ENCODE measurements around the gene PHLPP1. TPM values are rescaled to one million over a fixed set of nuclear protein-coding genes. Genes with fewer than 3 reads are reported as not detected.

PHLPP1 gene
- total RNA-seq, 5 donors from 2014 or later (not counting 1 experiment from before 2014, with no cell fraction given), result 6.9 to 11.5 (median 7.4) TPM

GRCh38 chr18:62683935-62684334 is 31.4 kb upstream of the PHLPP1 start:
- H3K9me3 Mint-ChIP-seq, result peaks cover 6 to 12% (median 8%) of the 10 kb centered on the region in 3 donors
- H3K4me3 ChIP-seq (ENCODE audit: control insufficient read depth in 1 of 2, extremely low read depth in 1 of 2, low read length in 1 of 2), result no peak overlapping the region
- H3K27me3 Mint-ChIP-seq, result peaks cover 0 to 7% of the 10 kb centered on the region in 2 donors
- 91% methylated on average over 4 of the region's 4 CpGs for WGBS (ENCODE audit: insufficient coverage)
- no peak for ATAC-seq (replicated peaks in 1 of 4)
- no peak overlapping the region for H3K27ac ChIP-seq (ENCODE audit: low read length)
- H3K36me3 Mint-ChIP-seq, result no peaks in the 10 kb centered on the region
- no peaks in the 10 kb centered on the region for H3K9me3 ChIP-seq
- ChIA-PET CTCF (interaction anchor here in 1 of 2 donors (0.7 kb wide), 1 partner anchor 1340 kb away, joined by 3 read pairs; no protein-coding TSS in a partner anchor), POLR2A (no interaction called here)
- no peaks in the 10 kb centered on the region for H3K36me3 ChIP-seq (ENCODE audit: control insufficient read depth in 2 of 2, extremely low read depth in 1 of 2, insufficient read depth in 1 of 2, low read length in 1 of 2)
- no peaks in the 10 kb centered on the region for H3K4me1 ChIP-seq (ENCODE audit: control insufficient read depth in 1 of 2, extremely low read depth in 1 of 2, insufficient read depth in 2 of 2, low read length in 2 of 2)
- no peaks in the 10 kb centered on the region for H3K4me1 Mint-ChIP-seq
- no peak overlapping the region for H3K27ac Mint-ChIP-seq
- H3K4me3 Mint-ChIP-seq, result no peak overlapping the region
- no peak for DNase-seq
- H3K27me3 ChIP-seq (replicated peaks in 1 of 2; ENCODE audit: control insufficient read depth in 2 of 2, extremely low read depth in 1 of 2, insufficient read depth in 2 of 2, low read length in 1 of 2), result peaks cover 0 to 5% of the 10 kb centered on the region in 2 experiments

- Histone ChIP-seq H3K9me3 (no peaks in the 10 kb centered on the region), H3K36me3 (ENCODE audit: control insufficient read depth in 2 of 2, extremely low read depth in 1 of 2, insufficient read depth in 1 of 2, low read length in 1 of 2) (no peaks in the 10 kb centered on the region), H3K4me3 (ENCODE audit: control insufficient read depth in 1 of 2, extremely low read depth in 1 of 2, low read length in 1 of 2) (no peak overlapping the region), H3K4me1 (ENCODE audit: control insufficient read depth in 1 of 2, extremely low read depth in 1 of 2, insufficient read depth in 2 of 2, low read length in 2 of 2) (no peaks in the 10 kb centered on the region), H3K27me3 (replicated peaks in 1 of 2; ENCODE audit: control insufficient read depth in 2 of 2, extremely low read depth in 1 of 2, insufficient read depth in 2 of 2, low read length in 1 of 2) (peaks cover 0 to 13% of the 10 kb centered on the region in 2 experiments), H3K27ac (ENCODE audit: low read length) (no peak overlapping the region)
- 92% methylated on average over 5 of the region's 7 CpGs for WGBS (ENCODE audit: insufficient coverage)
- ChIA-PET CTCF (no interaction called here), POLR2A (no interaction called here)
- Mint-ChIP-seq H3K4me1 (no peaks in the 10 kb centered on the region), H3K27me3 (no peaks in the 10 kb centered on the region), H3K36me3 (no peaks in the 10 kb centered on the region), H3K9me3 (peaks cover 14 to 32% (median 22%) of the 10 kb centered on the region in 3 donors), H3K4me3 (no peak overlapping the region), H3K27ac (no peak overlapping the region)
- no peak for ATAC-seq (replicated peaks in 1 of 4)
- DNase-seq, result no peak
These were observed 26.5 kb upstream of the PHLPP1 start for GRCh38 chr18:62688743-62689317.

GRCh38 chr18:62690236-62690815 is 25.0 kb upstream of the PHLPP1 start:
- Mint-ChIP-seq H3K27ac (no peak overlapping the region), H3K27me3 (peaks cover 0 to 3% of the 10 kb centered on the region in 2 donors), H3K4me3 (no peak overlapping the region), H3K4me1 (no peaks in the 10 kb centered on the region), H3K36me3 (no peaks in the 10 kb centered on the region), H3K9me3 (peaks cover 14 to 32% (median 22%) of the 10 kb centered on the region in 3 donors)
- WGBS (ENCODE audit: insufficient coverage), result 81% methylated on average over 6 of the region's 6 CpGs
- Histone ChIP-seq H3K4me3 (ENCODE audit: control insufficient read depth in 1 of 2, extremely low read depth in 1 of 2, low read length in 1 of 2) (no peak overlapping the region), H3K36me3 (ENCODE audit: control insufficient read depth in 2 of 2, extremely low read depth in 1 of 2, insufficient read depth in 1 of 2, low read length in 1 of 2) (no peaks in the 10 kb centered on the region), H3K27me3 (replicated peaks in 1 of 2; ENCODE audit: control insufficient read depth in 2 of 2, extremely low read depth in 1 of 2, insufficient read depth in 2 of 2, low read length in 1 of 2) (peaks cover 0 to 15% of the 10 kb centered on the region in 2 experiments), H3K4me1 (ENCODE audit: control insufficient read depth in 1 of 2, extremely low read depth in 1 of 2, insufficient read depth in 2 of 2, low read length in 2 of 2) (no peaks in the 10 kb centered on the region), H3K9me3 (no peaks in the 10 kb centered on the region), H3K27ac (ENCODE audit: low read length) (no peak overlapping the region)
- ChIA-PET CTCF (interaction anchor here in 1 of 2 donors (1.0 kb wide), 1 partner anchor 25 kb away, joined by 3 read pairs; the partner anchor contains the start of gene PHLPP1), POLR2A (interaction anchor here (0.5 to 0.6 kb wide), 2 partner anchors 9 to 192 kb away, joined by 3 to 4 read pairs; no protein-coding TSS in a partner anchor)
- ATAC-seq (replicated peaks in 1 of 4) (no peak), DNase-seq (no peak)

GRCh38 chr18:62693659-62694058 is 21.7 kb upstream of the PHLPP1 start:
- no peak overlapping the region for H3K27ac ChIP-seq (ENCODE audit: low read length)
- ChIA-PET CTCF (interaction anchor here in 1 of 2 donors (0.5 kb wide), 1 partner anchor 106 kb away, joined by 7 read pairs; no protein-coding TSS in a partner anchor), POLR2A (no interaction called here)
- H3K4me1 ChIP-seq (ENCODE audit: control insufficient read depth in 1 of 2, extremely low read depth in 1 of 2, insufficient read depth in 2 of 2, low read length in 2 of 2), result no peaks in the 10 kb centered on the region
- no peak overlapping the region for H3K4me3 Mint-ChIP-seq
- no peaks in the 10 kb centered on the region for H3K9me3 ChIP-seq
- peaks cover 0 to 11% of the 10 kb centered on the region in 2 experiments for H3K27me3 ChIP-seq (replicated peaks in 1 of 2; ENCODE audit: control insufficient read depth in 2 of 2, extremely low read depth in 1 of 2, insufficient read depth in 2 of 2, low read length in 1 of 2)
- H3K4me1 Mint-ChIP-seq, result no peaks in the 10 kb centered on the region
- peaks cover 4 to 6% of the 10 kb centered on the region in 2 donors for H3K27me3 Mint-ChIP-seq
- 50% methylated on average over 1 of the region's 1 CpG for WGBS (ENCODE audit: insufficient coverage)
- H3K36me3 ChIP-seq (ENCODE audit: control insufficient read depth in 2 of 2, extremely low read depth in 1 of 2, insufficient read depth in 1 of 2, low read length in 1 of 2), result no peaks in the 10 kb centered on the region
- no peak overlapping the region for H3K27ac Mint-ChIP-seq
- ATAC-seq (replicated peaks in 1 of 4) (no peak), DNase-seq (no peak)
- no peak overlapping the region for H3K4me3 ChIP-seq (ENCODE audit: control insufficient read depth in 1 of 2, extremely low read depth in 1 of 2, low read length in 1 of 2)
- H3K9me3 Mint-ChIP-seq, result peaks cover 8 to 23% (median 15%) of the 10 kb centered on the region in 3 donors
- H3K36me3 Mint-ChIP-seq, result no peaks in the 10 kb centered on the region

GRCh38 chr18:62697636-62698035 is 17.7 kb upstream of the PHLPP1 start:
- peaks cover 0 to 6% of the 10 kb centered on the region in 2 experiments for H3K27me3 ChIP-seq (replicated peaks in 1 of 2; ENCODE audit: control insufficient read depth in 2 of 2, extremely low read depth in 1 of 2, insufficient read depth in 2 of 2, low read length in 1 of 2)
- POLR2A ChIA-PET, result no interaction called here
- CTCF ChIA-PET, result interaction anchor here (0.5 to 0.9 kb wide), 4 partner anchors 16 to 595 kb away, joined by 4 to 10 read pairs (median 6); no protein-coding TSS in a partner anchor

GRCh38 chr18:62702259-62702658 is 13.1 kb upstream of the PHLPP1 start:
- ChIA-PET POLR2A (interaction anchor here in 1 of 2 donors (0.6 kb wide), 1 partner anchor 129 kb away, joined by 3 read pairs; no protein-coding TSS in a partner anchor), CTCF (no interaction called here)
- Mint-ChIP-seq H3K4me1 (no peaks in the 10 kb centered on the region), H3K36me3 (no peaks in the 10 kb centered on the region), H3K27me3 (peaks cover 11 to 12% of the 10 kb centered on the region in 2 donors), H3K4me3 (no peak overlapping the region), H3K27ac (no peak overlapping the region), H3K9me3 (peaks cover 0 to 4% (median 0%) of the 10 kb centered on the region in 3 donors)
- ATAC-seq (replicated peaks in 1 of 4), result no peak
- Histone ChIP-seq H3K4me3 (ENCODE audit: control insufficient read depth in 1 of 2, extremely low read depth in 1 of 2, low read length in 1 of 2) (no peak overlapping the region), H3K27ac (ENCODE audit: low read length) (no peak overlapping the region), H3K4me1 (ENCODE audit: control insufficient read depth in 1 of 2, extremely low read depth in 1 of 2, insufficient read depth in 2 of 2, low read length in 2 of 2) (no peaks in the 10 kb centered on the region), H3K27me3 (replicated peaks in 1 of 2; ENCODE audit: control insufficient read depth in 2 of 2, extremely low read depth in 1 of 2, insufficient read depth in 2 of 2, low read length in 1 of 2) (peaks cover 0 to 4% of the 10 kb centered on the region in 2 experiments), H3K36me3 (ENCODE audit: control insufficient read depth in 2 of 2, extremely low read depth in 1 of 2, insufficient read depth in 1 of 2, low read length in 1 of 2) (no peaks in the 10 kb centered on the region), H3K9me3 (no peaks in the 10 kb centered on the region)
- 51% methylated on average over 6 of the region's 9 CpGs for WGBS (ENCODE audit: insufficient coverage)
- DNase-seq, result peak in 1 of 35 experiments; percentile 3

More at GRCh38 chr18:62697636-62698035, 17.7 kb upstream of the PHLPP1 start:
- Histone ChIP-seq H3K36me3 (ENCODE audit: control insufficient read depth in 2 of 2, extremely low read depth in 1 of 2, insufficient read depth in 1 of 2, low read length in 1 of 2) (no peaks in the 10 kb centered on the region), H3K4me3 (ENCODE audit: control insufficient read depth in 1 of 2, extremely low read depth in 1 of 2, low read length in 1 of 2) (no peak overlapping the region), H3K27ac (ENCODE audit: low read length) (no peak overlapping the region), H3K4me1 (ENCODE audit: control insufficient read depth in 1 of 2, extremely low read depth in 1 of 2, insufficient read depth in 2 of 2, low read length in 2 of 2) (no peaks in the 10 kb centered on the region), H3K9me3 (no peaks in the 10 kb centered on the region)
- DNase-seq, result no peak
- peaks cover 0 to 4% (median 0%) of the 10 kb centered on the region in 3 donors for H3K9me3 Mint-ChIP-seq
- no peak overlapping the region for H3K27ac Mint-ChIP-seq
- no peaks in the 10 kb centered on the region for H3K36me3 Mint-ChIP-seq
- H3K4me3 Mint-ChIP-seq, result no peak overlapping the region
- no peak for ATAC-seq (replicated peaks in 1 of 4)
- peaks cover 8 to 13% of the 10 kb centered on the region in 2 donors for H3K27me3 Mint-ChIP-seq
- H3K4me1 Mint-ChIP-seq, result no peaks in the 10 kb centered on the region
